Measurements from ENCODE around the gene SYNE3. TPM values are rescaled to one million over a fixed set of nuclear protein-coding genes. Genes with fewer than 3 reads are reported as not detected.

SYNE3 gene
- total RNA-seq, 1 experiment from 2014 or later = 6.2 TPM

GRCh38 chr14:95541346-95541745, 24.9 kb upstream of the SYNE3 start:
- intact Hi-C loops (cut with micrococcal nuclease; ENCODE audit: unreplicated experiment) = no loop called here
- no peak for ATAC-seq
- Histone ChIP-seq H3K4me1 (ENCODE audit: control insufficient read depth, insufficient read depth, low read length) (peaks cover 20% of the 10 kb centered on the region), H3K27ac (ENCODE audit: low read length) (no peak overlapping the region), H3K27me3 (ENCODE audit: control insufficient read depth, insufficient read depth, low read length) (no peaks in the 10 kb centered on the region), H3K4me3 (ENCODE audit: low read depth in 2 of 2, low read length in 2 of 2) (no peak overlapping the region), H3K36me3 (ENCODE audit: control insufficient read depth, insufficient read depth, low read length) (no peaks in the 10 kb centered on the region), H3K9me3 (ENCODE audit: control insufficient read depth, insufficient read depth, low read depth, low read length) (no peaks in the 10 kb centered on the region)
- ChIA-PET POLR2A (no interaction called here), CTCF (no interaction called here)
- in situ Hi-C loops (cut with HindIII; ENCODE audit: low pct_unique_long_range_greater_than_20kb, low sequenced_read_pairs) = no loop called here
- TF ChIP-seq TCF7L2 (IDR thresholded peaks at IDR 0.05; ENCODE audit: low read depth, low read length) (no peak), REST (IDR thresholded peaks at IDR 0.05; ENCODE audit: insufficient read depth in 1 of 2, low read depth in 2 of 2, low read length in 1 of 2) (no peak), POLR2AphosphoS5 (IDR thresholded peaks at IDR 0.05; ENCODE audit: low read depth, low read length) (no peak), CTCF (IDR thresholded peaks at IDR 0.05) (no peak), SIN3A (IDR thresholded peaks at IDR 0.05; ENCODE audit: borderline replicate concordance, insufficient read depth, low read depth, low read length) (no peak)
- DNase-seq (ENCODE audit: low read depth, low spot score) = no peak
- BruUV-seq (replicated peaks) = no TSS peak

GRCh38 chr14:95540236-95540855, 23.9 kb upstream of the SYNE3 start:
- in situ Hi-C loops (cut with HindIII; ENCODE audit: low pct_unique_long_range_greater_than_20kb, low sequenced_read_pairs) (no loop called here), intact Hi-C loops (cut with micrococcal nuclease; ENCODE audit: unreplicated experiment) (no loop called here)
- Histone ChIP-seq H3K4me1 (ENCODE audit: control insufficient read depth, insufficient read depth, low read length) (peaks cover 16% of the 10 kb centered on the region), H3K27me3 (ENCODE audit: control insufficient read depth, insufficient read depth, low read length) (no peaks in the 10 kb centered on the region), H3K9me3 (ENCODE audit: control insufficient read depth, insufficient read depth, low read depth, low read length) (no peaks in the 10 kb centered on the region), H3K36me3 (ENCODE audit: control insufficient read depth, insufficient read depth, low read length) (peaks cover 3% of the 10 kb centered on the region; the same call in 1 of the 2 replicates), H3K27ac (ENCODE audit: low read length) (no peak overlapping the region), H3K4me3 (ENCODE audit: low read depth in 2 of 2, low read length in 2 of 2) (no peak overlapping the region)
- TF ChIP-seq CTCF (IDR thresholded peaks at IDR 0.05) (no peak), TCF7L2 (IDR thresholded peaks at IDR 0.05; ENCODE audit: low read depth, low read length) (no peak), POLR2AphosphoS5 (IDR thresholded peaks at IDR 0.05; ENCODE audit: low read depth, low read length) (no peak), REST (IDR thresholded peaks at IDR 0.05; ENCODE audit: insufficient read depth in 1 of 2, low read depth in 2 of 2, low read length in 1 of 2) (no peak), SIN3A (IDR thresholded peaks at IDR 0.05; ENCODE audit: borderline replicate concordance, insufficient read depth, low read depth, low read length) (no peak)
- ATAC-seq (no peak), DNase-seq (ENCODE audit: low read depth, low spot score) (no peak)
- ChIA-PET CTCF (no interaction called here), POLR2A (no interaction called here)
- no TSS peak for BruUV-seq (replicated peaks)
